Karpas-422 (cell line): ENCODE results near the gene RANGRF. TPM values are rescaled to one million over a fixed set of nuclear protein-coding genes. Genes with fewer than 3 reads are reported as not detected.
A peak's percentile ranks its signal among the peaks of the same experiment; 100 is the strongest.

ENCODE experiments used
- DNase-seq: peaks from one replicate; pipeline ENCODE4 v3.0.0-alpha.2; 2015
- H2AFZ ChIP-seq: fragments of 200-600 bp; sonication (generic); 2 replicates; pipeline ENCODE4 v1.6.1; 2014; ENCODE audit warnings: antibody characterized with exemption, low read length, mixed read lengths
- H3K27ac ChIP-seq: fragments of 200-600 bp; sonication (generic); 2 replicates; pipeline ENCODE4 v1.5.1; 2014; ENCODE audit warnings: mild to moderate bottlenecking, low read length, moderate library complexity
- H3K27me3 ChIP-seq: fragments of 200-600 bp; sonication (generic); 2 replicates; pipeline ENCODE4 v1.6.1; 2014; ENCODE audit warnings: low read length, mixed read lengths
- H3K36me3 ChIP-seq: fragments of 200-600 bp; sonication (generic); 2 replicates; pipeline ENCODE4 v1.6.1; 2014; ENCODE audit warnings: low read length, mixed read lengths; ENCODE audit not compliant: insufficient read depth
- H3K4me1 ChIP-seq: fragments of 200-600 bp; sonication (generic); 2 replicates; pipeline ENCODE4 v1.6.1; 2014; ENCODE audit warnings: mild to moderate bottlenecking, low read length, mixed read lengths
- H3K4me2 ChIP-seq: fragments of 200-600 bp; sonication (generic); 2 replicates; pipeline ENCODE4 v1.6.1; 2014; ENCODE audit warnings: low read length, low read depth, mild to moderate bottlenecking; ENCODE audit not compliant: poor library complexity, severe bottlenecking
- H3K4me3 ChIP-seq: fragments of 200-600 bp; sonication (generic); 2 replicates; pipeline ENCODE4 v1.5.1; 2014; ENCODE audit warnings: mild to moderate bottlenecking, antibody characterized with exemption, low read length, mixed read lengths
- H3K79me2 ChIP-seq: fragments of 200-600 bp; sonication (generic); 2 replicates; pipeline ENCODE4 v1.6.1; 2014; ENCODE audit warnings: mild to moderate bottlenecking, low read length, mixed read lengths
- H3K9ac ChIP-seq: fragments of 200-600 bp; sonication (generic); 2 replicates; pipeline ENCODE4 v1.6.0; 2014; ENCODE audit warnings: low read length
- H3K9me2 ChIP-seq: fragments of 200-600 bp; sonication (generic), shearing (Covaris generic); replicated peaks from 2 replicates; pipeline ENCODE4 v1.6.0; 2014; ENCODE audit warnings: mild to moderate bottlenecking, low read length, moderate library complexity; ENCODE audit not compliant: insufficient read depth
- H3K9me3 ChIP-seq: fragments of 300-700, 200-600 bp; sonication (generic); 2 replicates; pipeline ENCODE4 v1.6.1; 2014; ENCODE audit warnings: low read length, mixed read lengths
- H4K20me1 ChIP-seq: fragments of 200-600 bp; sonication (generic); 2 replicates; pipeline ENCODE4 v1.6.1; 2014; ENCODE audit warnings: mild to moderate bottlenecking, antibody characterized with exemption, low read length, low read depth; ENCODE audit not compliant: insufficient read depth
- total RNA-seq: library from RNA; depleted of rRNA; stranded (reverse); fragments of >200 nt; shearing (Covaris generic); gene quantifications from 2 replicates; pipeline ENCODE4 v1.2.3, GENCODE V29; 2014; ENCODE audit warnings: low replicate concordance

RANGRF gene
- total RNA-seq, 1 experiment from 2014 or later = 25.5 TPM

GRCh38 chr17:8294361-8294760 lies 5.9 kb downstream of the RANGRF start:
- Histone ChIP-seq H3K79me2 (peaks cover 16% of the 10 kb centered on the region), H3K9ac (peak overlapping the region; percentile 83), H3K27ac (no peak overlapping the region; the same call in 1 of the 2 replicates), H2AFZ (no peak overlapping the region), H3K9me3 (no peaks in the 10 kb centered on the region), H3K4me2 (peak overlapping the region; percentile 89), H3K27me3 (no peaks in the 10 kb centered on the region), H3K4me3 (peak overlapping the region; percentile 88), H4K20me1 (no peaks in the 10 kb centered on the region), H3K9me2 (no peaks in the 10 kb centered on the region), H3K4me1 (peaks cover 33% of the 10 kb centered on the region), H3K36me3 (no peaks in the 10 kb centered on the region)
- no peak for DNase-seq

GRCh38 chr17:8294814-8295316 lies 6.4 kb downstream of the RANGRF start:
- Histone ChIP-seq H3K9me2 (no peaks in the 10 kb centered on the region), H2AFZ (peak overlapping the region; percentile 68), H4K20me1 (no peaks in the 10 kb centered on the region), H3K27me3 (no peaks in the 10 kb centered on the region), H3K4me2 (peak overlapping the region; percentile 89), H3K79me2 (peaks cover 11% of the 10 kb centered on the region), H3K9ac (peak overlapping the region; percentile 83), H3K4me3 (peak overlapping the region; percentile 88), H3K9me3 (no peaks in the 10 kb centered on the region), H3K27ac (peak overlapping the region; percentile 50; the same call in 1 of the 2 replicates), H3K4me1 (peaks cover 28% of the 10 kb centered on the region), H3K36me3 (no peaks in the 10 kb centered on the region)
- no peak for DNase-seq

- DNase-seq = no peak
- Histone ChIP-seq H3K4me2 (peak overlapping the region; percentile 15), H3K27ac (no peak overlapping the region)
Measured at GRCh38 chr17:8300226-8300625, 11.8 kb downstream of the RANGRF start.

GRCh38 chr17:8300627-8301242 lies 12.3 kb downstream of the RANGRF start:
- H3K4me2 ChIP-seq = peak overlapping the region; percentile 15
- no peak overlapping the region for H3K9ac ChIP-seq
- H3K9me3 ChIP-seq = no peaks in the 10 kb centered on the region
- no peaks in the 10 kb centered on the region for H3K27me3 ChIP-seq
- no peak overlapping the region for H3K27ac ChIP-seq
- H3K4me3 ChIP-seq = no peak overlapping the region
- no peaks in the 10 kb centered on the region for H4K20me1 ChIP-seq
- H3K4me1 ChIP-seq = peaks cover 2% of the 10 kb centered on the region; the same call in 1 of the 2 replicates
- peak; percentile 93 for DNase-seq
- H3K36me3 ChIP-seq = no peaks in the 10 kb centered on the region
- H2AFZ ChIP-seq = peak overlapping the region; percentile 31; the same call in 1 of the 2 replicates
- H3K79me2 ChIP-seq = no peaks in the 10 kb centered on the region
- no peaks in the 10 kb centered on the region for H3K9me2 ChIP-seq

More at GRCh38 chr17:8300226-8300625, 11.8 kb downstream of the RANGRF start:
- peak overlapping the region; percentile 31; the same call in 1 of the 2 replicates for H2AFZ ChIP-seq
- H3K9me2 ChIP-seq = no peaks in the 10 kb centered on the region
- no peaks in the 10 kb centered on the region for H3K79me2 ChIP-seq
- H3K9me3 ChIP-seq = no peaks in the 10 kb centered on the region
- no peak overlapping the region for H3K9ac ChIP-seq
- H3K4me3 ChIP-seq = no peak overlapping the region
- no peaks in the 10 kb centered on the region for H4K20me1 ChIP-seq
- H3K27me3 ChIP-seq = no peaks in the 10 kb centered on the region
- peaks cover 2% of the 10 kb centered on the region; the same call in 1 of the 2 replicates for H3K4me1 ChIP-seq
- H3K36me3 ChIP-seq = no peaks in the 10 kb centered on the region

- Histone ChIP-seq H3K4me1 (no peaks in the 10 kb centered on the region), H3K9me2 (no peaks in the 10 kb centered on the region), H3K79me2 (no peaks in the 10 kb centered on the region), H3K4me2 (no peak overlapping the region), H3K4me3 (no peak overlapping the region), H3K27me3 (no peaks in the 10 kb centered on the region), H2AFZ (no peak overlapping the region), H3K27ac (no peak overlapping the region), H4K20me1 (no peaks in the 10 kb centered on the region), H3K36me3 (no peaks in the 10 kb centered on the region), H3K9ac (no peak overlapping the region), H3K9me3 (no peaks in the 10 kb centered on the region)
- no peak for DNase-seq
Measured at GRCh38 chr17:8310601-8311123, 22.2 kb downstream of the RANGRF start.

- Histone ChIP-seq H3K27ac (no peak overlapping the region), H3K4me2 (no peak overlapping the region), H3K27me3 (no peaks in the 10 kb centered on the region), H2AFZ (no peak overlapping the region), H3K9ac (no peak overlapping the region), H3K4me3 (no peak overlapping the region), H3K79me2 (no peaks in the 10 kb centered on the region), H3K9me2 (no peaks in the 10 kb centered on the region), H4K20me1 (no peaks in the 10 kb centered on the region), H3K9me3 (no peaks in the 10 kb centered on the region), H3K36me3 (no peaks in the 10 kb centered on the region), H3K4me1 (no peaks in the 10 kb centered on the region)
- DNase-seq = no peak
Measured at GRCh38 chr17:8311131-8311790, 22.8 kb downstream of the RANGRF start.

GRCh38 chr17:8312251-8312650 lies 23.8 kb downstream of the RANGRF start:
- no peak overlapping the region for H2AFZ ChIP-seq
- no peaks in the 10 kb centered on the region for H3K9me3 ChIP-seq
- H3K4me2 ChIP-seq = no peak overlapping the region
- no peaks in the 10 kb centered on the region for H3K27me3 ChIP-seq
- no peak overlapping the region for H3K9ac ChIP-seq
- no peak for DNase-seq
- H3K9me2 ChIP-seq = no peaks in the 10 kb centered on the region
- no peaks in the 10 kb centered on the region for H3K79me2 ChIP-seq
- H3K4me1 ChIP-seq = no peaks in the 10 kb centered on the region
- H3K27ac ChIP-seq = no peak overlapping the region
- no peak overlapping the region for H3K4me3 ChIP-seq
- no peaks in the 10 kb centered on the region for H4K20me1 ChIP-seq
- no peaks in the 10 kb centered on the region for H3K36me3 ChIP-seq
